GM23248 (cell line): ENCODE results near the gene TRPC4. TPM values are rescaled to one million over a fixed set of nuclear protein-coding genes. Genes with fewer than 3 reads are reported as not detected.

Experiments
- DNase-seq: peaks from one replicate; pipeline ENCODE4 v3.0.0-alpha.2; 2015
- H2AFZ ChIP-seq: fragments of 200-600 bp; sonication (generic); 2 replicates; pipeline ENCODE4 v1.6.1; 2016; ENCODE audit warnings: antibody characterized with exemption
- H3F3A ChIP-seq: fragments of 200-600 bp; sonication (generic); 2 replicates; pipeline ENCODE4 v1.6.1; 2016; ENCODE audit warnings: mild to moderate bottlenecking, antibody characterized with exemption, mixed run types; ENCODE audit not compliant: insufficient read depth
- H3K27ac ChIP-seq: fragments of 200-600 bp; sonication (generic); 2 replicates; pipeline ENCODE4 v1.5.1; 2016; ENCODE audit warnings: mild to moderate bottlenecking
- H3K27me3 ChIP-seq: fragments of 200-600 bp; sonication (generic); replicated peaks from 2 replicates; pipeline ENCODE4 v1.6.1; 2016; ENCODE audit warnings: mild to moderate bottlenecking; ENCODE audit not compliant: insufficient read depth
- H3K36me3 ChIP-seq: fragments of 200-600 bp; sonication (generic); 2 replicates; pipeline ENCODE4 v1.6.1; 2016; ENCODE audit warnings: low read depth, mild to moderate bottlenecking
- H3K4me1 ChIP-seq: fragments of 200-600 bp; sonication (generic); 2 replicates; pipeline ENCODE4 v1.6.1; 2016; ENCODE audit warnings: mild to moderate bottlenecking; ENCODE audit not compliant: insufficient read depth
- H3K4me2 ChIP-seq: fragments of 200-600 bp; sonication (generic); one replicate; pipeline ENCODE4 v1.6.1; 2016; ENCODE audit warnings: mild to moderate bottlenecking; ENCODE audit not compliant: unreplicated experiment
- H3K4me3 ChIP-seq: fragments of 200-600 bp; sonication (generic); 2 replicates; pipeline ENCODE4 v1.5.1; 2016; ENCODE audit warnings: mild to moderate bottlenecking
- H3K79me2 ChIP-seq: fragments of 200-600 bp; sonication (generic); 2 replicates; pipeline ENCODE4 v1.6.1; 2016; ENCODE audit warnings: mild to moderate bottlenecking; ENCODE audit not compliant: insufficient read depth
- H3K9ac ChIP-seq: fragments of 200-600 bp; sonication (generic); 2 replicates; pipeline ENCODE4 v1.6.1; 2016; ENCODE audit warnings: mild to moderate bottlenecking
- H3K9me2 ChIP-seq: fragments of 200-600 bp; sonication (generic); 2 replicates; pipeline ENCODE4 v1.6.1; 2016; ENCODE audit warnings: mixed run types, mild to moderate bottlenecking, moderate library complexity; ENCODE audit not compliant: insufficient read depth
- H3K9me3 ChIP-seq: fragments of 200-600 bp; sonication (generic); one replicate; pipeline ENCODE4 v1.6.1; 2017; ENCODE audit warnings: low read depth
- H4K20me1 ChIP-seq: fragments of 200-600 bp; sonication (generic); 2 replicates; pipeline ENCODE4 v1.6.0; 2016; ENCODE audit not compliant: insufficient read depth
- EZH2 ChIP-seq: fragments of 200-600 bp; sonication (generic); IDR thresholded peaks from 2 replicates; pipeline ENCODE4 v1.6.1; 2018; ENCODE audit warnings: antibody characterized with exemption, mild to moderate bottlenecking; ENCODE audit not compliant: insufficient read depth, poor library complexity, severe bottlenecking
- EZH2phosphoT487 ChIP-seq: fragments of 200-600 bp; sonication (generic); IDR thresholded peaks from 2 replicates; pipeline ENCODE4 v1.6.1; 2018; ENCODE audit warnings: antibody characterized with exemption, moderate library complexity, mild to moderate bottlenecking, low read depth; ENCODE audit not compliant: insufficient read depth
- WGBS, 2 experiments: methylation state at CpG; one replicate each; pipeline ENCODE4 v1.1.6; 2015 to 2017; ENCODE audit warnings: low lambda C conversion rate in 2 of 2, low coverage in 1 of 2; ENCODE audit errors: missing lambda C conversion rate in 2 of 2; 5-methylcytosine and 5-hydroxymethylcytosine counted together
- in situ Hi-C: fragments of 300-500 bp; cut with MboI; formaldehyde crosslinking; loops from 2 replicates; pipeline ENCODE4 v1.15.0; 2020
- polyA plus RNA-seq: library from polyadenylated mRNA; unstranded; fragments of >200 nt; fragmentation: Nextera tagmentation; extraction: Ambion mirVana; gene quantifications from 2 replicates; pipeline ENCODE4 v1.2.1, GENCODE V29; 2016
- total RNA-seq: library from RNA; depleted of rRNA; stranded (reverse); fragments of >200 nt; shearing (Covaris generic); gene quantifications from 2 replicates; pipeline ENCODE4 v1.2.3, GENCODE V29; 2014

The TRPC4 gene
- total and polyA plus RNA-seq, 2 experiments from 2014 or later = 6.7 to 10.5 TPM

- peaks cover 13% of the 10 kb centered on the region for H3F3A ChIP-seq
- H3K4me3 ChIP-seq = peak overlapping the region; percentile 56
- peak overlapping the region; percentile 68 for H3K4me2 ChIP-seq
- no peaks in the 10 kb centered on the region for H3K9me2 ChIP-seq
- 13 to 19% methylated on average over 7 of the region's 7 CpGs for WGBS, 2 experiments
- H3K9ac ChIP-seq = peak overlapping the region; percentile 7; the same call in 1 of the 2 replicates
- no peaks in the 10 kb centered on the region for H3K36me3 ChIP-seq
- no peaks in the 10 kb centered on the region for H3K27me3 ChIP-seq
- in situ Hi-C loops = no loop called here
- no peak for TF ChIP-seq EZH2
- no peak for TF ChIP-seq EZH2phosphoT487
- peak overlapping the region; percentile 68 for H2AFZ ChIP-seq
- no peaks in the 10 kb centered on the region for H3K9me3 ChIP-seq
- H3K79me2 ChIP-seq = no peaks in the 10 kb centered on the region
- peak overlapping the region; percentile 20 for H3K27ac ChIP-seq
- DNase-seq = peak; percentile 71
- no peaks in the 10 kb centered on the region for H4K20me1 ChIP-seq
- H3K4me1 ChIP-seq = peaks cover 16% of the 10 kb centered on the region
Observed at GRCh38 chr13:37741536-37741935, 128.0 kb downstream of the TRPC4 start.

GRCh38 chr13:37736045-37736444 is 133.5 kb downstream of the TRPC4 start:
- Histone ChIP-seq H3K4me2 (no peak overlapping the region), H2AFZ (no peak overlapping the region)
- in situ Hi-C loops = no loop called here

DNA sequence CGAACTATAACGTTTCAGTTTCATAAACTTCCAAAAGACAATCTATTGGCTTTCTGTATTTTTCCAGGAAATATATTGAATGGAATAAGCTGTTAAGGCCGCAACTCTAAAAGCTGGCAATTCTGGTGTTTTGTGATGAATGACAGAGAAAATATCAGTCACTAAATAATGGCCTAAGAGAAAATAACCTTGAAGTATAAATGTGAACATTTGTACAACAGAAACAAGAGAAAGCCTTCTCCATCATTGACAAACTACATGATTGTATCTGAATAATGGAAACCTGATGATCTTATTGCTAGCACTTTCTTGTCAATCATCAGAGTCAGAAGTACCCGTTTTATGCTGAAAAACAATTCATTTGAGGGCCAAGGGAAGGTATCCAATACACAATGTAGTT is 134.3 kb downstream of the TRPC4 start:
- Histone ChIP-seq H3K4me2 (no peak overlapping the region), H3K9ac (no peak overlapping the region), H3K27me3 (no peaks in the 10 kb centered on the region), H3F3A (no peaks in the 10 kb centered on the region), H3K4me3 (no peak overlapping the region), H3K36me3 (no peaks in the 10 kb centered on the region), H3K9me2 (no peaks in the 10 kb centered on the region), H3K4me1 (no peaks in the 10 kb centered on the region; the same call in 1 of the 2 replicates), H3K79me2 (no peaks in the 10 kb centered on the region), H3K27ac (no peak overlapping the region), H3K9me3 (no peaks in the 10 kb centered on the region), H2AFZ (peak overlapping the region; percentile 41), H4K20me1 (no peaks in the 10 kb centered on the region)
- DNase-seq = no peak
- 62 to 69% methylated on average over 4 of the region's 4 CpGs for WGBS, 2 experiments
- in situ Hi-C loops = no loop called here
- TF ChIP-seq EZH2 = no peak
- TF ChIP-seq EZH2phosphoT487 = no peak

More at GRCh38 chr13:37736045-37736444, 133.5 kb downstream of the TRPC4 start:
- DNase-seq = no peak
- Histone ChIP-seq H3K9me3 (no peaks in the 10 kb centered on the region), H3K4me1 (peaks cover 6% of the 10 kb centered on the region), H3K27ac (no peak overlapping the region), H3K4me3 (no peak overlapping the region), H3K79me2 (no peaks in the 10 kb centered on the region), H3K9ac (no peak overlapping the region), H4K20me1 (no peaks in the 10 kb centered on the region), H3K36me3 (no peaks in the 10 kb centered on the region), H3K9me2 (no peaks in the 10 kb centered on the region), H3F3A (peaks cover 5% of the 10 kb centered on the region; the same call in 1 of the 2 replicates), H3K27me3 (no peaks in the 10 kb centered on the region)
- WGBS, 2 experiments = 74 to 78% methylated on average over 3 of the region's 3 CpGs
- TF ChIP-seq EZH2 (no peak), EZH2phosphoT487 (no peak)

DNA sequence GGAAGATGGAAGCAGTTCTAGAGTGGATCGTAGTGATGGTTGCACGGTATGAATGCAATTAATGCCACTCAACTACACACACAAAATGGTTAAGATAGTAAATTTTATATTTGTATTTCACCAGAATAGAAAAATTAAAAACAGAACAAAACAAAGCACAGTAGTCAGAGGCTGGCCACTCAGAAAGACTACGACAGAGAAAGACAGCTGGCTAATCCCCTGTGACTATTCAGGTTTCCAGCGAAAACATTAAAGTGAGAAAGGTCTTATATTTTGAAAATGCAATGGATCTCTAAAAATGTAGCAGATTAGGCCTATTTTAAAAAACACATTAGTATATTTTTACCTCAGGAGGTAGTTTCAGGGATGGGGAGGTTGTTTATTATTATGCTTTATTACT is 139.7 kb downstream of the TRPC4 start:
- TF ChIP-seq EZH2 (no peak), EZH2phosphoT487 (no peak)
- no peaks in the 10 kb centered on the region for H4K20me1 ChIP-seq
- H2AFZ ChIP-seq = no peak overlapping the region
- no peaks in the 10 kb centered on the region for H3K4me1 ChIP-seq
- H3K9me2 ChIP-seq = no peaks in the 10 kb centered on the region
- H3K4me3 ChIP-seq = no peak overlapping the region
- H3K9me3 ChIP-seq = no peaks in the 10 kb centered on the region
- no peak overlapping the region for H3K9ac ChIP-seq
- no peak for DNase-seq
- 75 to 80% methylated on average over 4 of the region's 4 CpGs for WGBS, 2 experiments
- H3K27ac ChIP-seq = no peak overlapping the region
- in situ Hi-C loops = no loop called here
- H3K4me2 ChIP-seq = no peak overlapping the region
- no peaks in the 10 kb centered on the region for H3K79me2 ChIP-seq
- H3F3A ChIP-seq = no peaks in the 10 kb centered on the region
- no peaks in the 10 kb centered on the region for H3K27me3 ChIP-seq
- H3K36me3 ChIP-seq = no peaks in the 10 kb centered on the region
